ENCODE data around the gene BCR. TPM values are rescaled to one million over a fixed set of nuclear protein-coding genes. Genes with fewer than 3 reads are reported as not detected.

The BCR gene
- polyA plus RNA-seq, 1 donor from 2014 or later, result 57.5 TPM

DNA sequence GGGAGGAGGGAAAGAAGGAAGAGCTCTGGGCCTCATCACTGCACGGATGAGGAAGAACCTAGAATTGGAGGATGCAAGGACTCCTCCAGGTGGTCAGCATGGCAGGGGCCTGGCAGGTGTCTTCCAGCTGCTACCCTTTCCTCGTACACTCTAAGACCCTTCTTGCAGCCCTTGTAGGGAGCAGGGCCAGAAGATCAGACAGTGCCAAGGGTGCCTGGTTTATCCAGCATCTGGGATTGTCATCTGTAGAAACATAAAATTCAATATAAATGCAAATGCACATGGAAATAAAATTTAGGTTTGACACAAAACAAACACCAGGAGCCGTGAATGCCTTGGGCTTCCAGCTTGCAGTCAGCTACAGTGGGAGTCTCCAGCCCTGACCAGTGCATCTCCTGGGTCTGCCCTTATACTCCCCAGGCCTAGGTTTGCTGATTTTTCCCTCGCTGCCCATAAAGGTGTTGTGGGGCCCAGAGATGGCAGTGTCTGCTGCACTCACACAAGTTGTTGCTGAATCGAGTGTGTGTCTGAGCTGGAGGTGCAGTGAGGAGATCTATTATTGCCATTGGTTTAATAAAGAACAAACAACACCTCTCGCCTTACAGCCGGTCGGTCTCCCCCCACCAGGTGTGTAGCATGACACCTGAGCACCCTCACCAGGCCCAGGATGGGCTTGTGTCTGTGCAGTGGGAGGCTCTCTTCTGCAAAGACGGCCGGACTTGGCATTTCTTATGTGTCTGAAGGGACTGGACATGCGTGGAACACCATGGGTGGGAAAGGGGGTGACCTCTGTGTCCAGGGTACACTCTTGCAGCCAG is 87.1 kb downstream of the BCR start (continued):
- TF ChIP-seq REST (IDR thresholded peaks at IDR 0.05; ENCODE audit: borderline replicate concordance), result no peak

- no peaks in the 10 kb centered on the region for H3F3A ChIP-seq (ENCODE audit: insufficient read depth, low read length, poor library complexity, severe bottlenecking)
- no peaks in the 10 kb centered on the region for H3K27me3 ChIP-seq (ENCODE audit: insufficient read depth, low read depth, low read length)
- H3K9me2 ChIP-seq (ENCODE audit: insufficient read depth, low read length), result no peaks in the 10 kb centered on the region
- no peak overlapping the region for H2AFZ ChIP-seq (ENCODE audit: low read depth, low read length)
- H3K4me3 ChIP-seq (ENCODE audit: low read length), result no peak overlapping the region
- H3K27ac ChIP-seq (ENCODE audit: low read length), result no peak overlapping the region
- H3K9me3 ChIP-seq (ENCODE audit: low read length), result no peaks in the 10 kb centered on the region
- no peaks in the 10 kb centered on the region for H4K20me1 ChIP-seq (ENCODE audit: insufficient read depth)
- TF ChIP-seq REST (IDR thresholded peaks at IDR 0.05; ENCODE audit: borderline replicate concordance), result no peak
- no peak for TF ChIP-seq EP300 (conservative IDR thresholded peaks at IDR 0.05; ENCODE audit: poor library complexity, severe bottlenecking)
- TF ChIP-seq SMC3 (conservative IDR thresholded peaks at IDR 0.05; ENCODE audit: poor library complexity), result no peak
- no peak for TF ChIP-seq EZH2 (IDR thresholded peaks at IDR 0.05; ENCODE audit: borderline replicate concordance, insufficient read depth, low read length, poor library complexity, severe bottlenecking)
- TF ChIP-seq RAD21 (conservative IDR thresholded peaks at IDR 0.05), result no peak
- TF ChIP-seq POLR2AphosphoS5 (IDR thresholded peaks at IDR 0.05), result no peak
- no peak for TF ChIP-seq TAF1 (IDR thresholded peaks at IDR 0.05; ENCODE audit: low read depth)
- TF ChIP-seq MXI1 (conservative IDR thresholded peaks at IDR 0.05; ENCODE audit: poor library complexity, severe bottlenecking), result no peak
- TF ChIP-seq CTCF (IDR thresholded peaks at IDR 0.05; ENCODE audit: poor library complexity, severe bottlenecking), result no peak
- H3K9ac ChIP-seq (ENCODE audit: low read length), result no peak overlapping the region
- H3K4me2 ChIP-seq (ENCODE audit: low read length), result no peak overlapping the region
- no peaks in the 10 kb centered on the region for H3K79me2 ChIP-seq (replicated peaks; ENCODE audit: insufficient read depth, low read length)
- H3K36me3 ChIP-seq (ENCODE audit: insufficient read depth, low read length), result no peaks in the 10 kb centered on the region
Measured at GRCh38 chr22:23268139-23268712, 87.9 kb downstream of the BCR start.
